CD4-positive, alpha-beta T cell treated with Interleukin-15 for 1 hour (primary cell): ENCODE measurements around the gene RMND1.
"Not testable (repeated sequence)": the region's sequence is repeated elsewhere in the genome, so short reads cannot be mapped to it uniquely, and the experiment has no call there.

Experiments
- DNase-seq: peaks from one replicate; pipeline ENCODE4 v3.0.0-alpha.2; 2020

The RMND1 gene

DNA sequence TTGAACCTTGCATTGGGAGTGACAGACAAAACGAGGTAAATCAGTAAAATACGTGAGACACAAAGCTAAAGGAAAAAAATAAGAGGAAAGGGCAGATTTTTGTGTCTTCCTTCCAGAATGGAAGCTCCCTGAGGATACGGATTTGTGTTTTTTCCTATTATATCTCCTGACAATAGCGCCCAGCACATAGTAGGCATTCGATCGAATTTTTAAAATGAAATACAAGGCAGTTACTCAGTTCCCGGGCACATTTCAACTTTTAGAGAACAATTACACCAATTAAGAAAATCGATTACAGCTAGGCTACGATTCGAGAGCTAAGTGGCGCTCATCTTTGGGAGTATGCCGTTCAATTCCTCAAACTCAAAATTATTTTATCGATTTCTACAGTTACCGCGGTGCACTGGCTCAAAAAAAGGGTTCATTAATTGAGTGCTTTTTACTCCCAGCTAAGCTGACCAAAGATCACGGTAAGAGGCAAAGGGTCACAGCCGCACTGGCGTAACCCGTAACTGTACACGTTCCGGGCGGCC lies 443 bp downstream of the RMND1 start:
- no peak for DNase-seq

DNA sequence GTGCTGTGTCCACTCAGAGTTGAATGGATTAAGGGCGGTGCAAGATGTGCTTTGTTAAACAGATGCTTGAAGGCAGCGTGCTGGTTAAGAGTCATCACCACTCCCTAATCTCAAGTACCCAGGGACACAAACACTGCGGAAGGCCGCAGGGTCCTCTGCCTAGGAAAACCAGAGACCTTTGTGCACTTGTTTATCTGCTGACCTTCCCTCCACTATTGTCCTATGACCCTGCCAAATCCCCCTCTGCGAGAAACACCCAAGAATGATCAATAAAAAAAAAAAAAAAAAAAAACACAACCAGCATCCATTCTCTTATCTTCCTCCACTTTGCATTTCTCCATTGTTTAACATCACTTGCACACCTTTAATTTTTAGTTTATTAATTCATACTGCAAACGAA lies 998 bp downstream of the RMND1 start:
- DNase-seq, result not testable (repeated sequence)

DNA sequence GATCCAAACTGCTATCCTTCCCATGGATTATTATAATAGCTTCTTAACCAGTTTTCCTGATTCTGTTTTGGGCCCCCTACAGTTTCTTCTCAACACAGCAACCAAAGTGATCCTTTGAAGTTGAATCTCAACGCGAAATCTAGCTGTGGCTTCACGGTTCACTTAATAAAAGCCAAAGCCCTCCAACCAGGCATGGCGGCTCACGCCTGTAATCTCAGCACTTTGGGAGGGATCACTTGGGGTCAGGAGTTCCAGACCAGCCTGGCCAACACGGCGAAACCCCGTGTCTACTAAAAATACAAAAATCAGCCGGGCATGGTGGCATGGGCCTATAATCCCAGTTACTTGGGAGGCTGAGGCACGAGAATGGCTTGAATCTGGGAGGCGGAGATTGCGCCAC lies 3.3 kb downstream of the RMND1 start:
- no peak for DNase-seq

DNA sequence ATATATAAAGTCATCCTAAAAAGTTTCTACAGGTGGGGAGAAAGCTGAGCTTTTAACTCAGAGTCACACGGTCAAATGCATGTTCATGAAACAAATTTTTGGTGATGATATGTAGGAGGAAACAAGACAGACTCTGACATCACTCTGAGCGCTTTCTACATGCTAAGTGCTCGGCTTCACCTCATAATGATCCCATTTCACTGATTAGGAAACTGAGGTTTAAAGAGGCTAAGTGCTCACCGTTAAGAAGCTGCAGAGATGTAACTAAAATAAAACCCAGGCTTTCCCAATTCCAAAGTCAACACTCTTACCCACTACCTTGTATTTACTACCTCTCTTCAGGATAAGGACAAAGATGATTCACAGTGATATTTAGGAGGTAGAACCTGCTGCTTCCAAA lies 4.7 kb downstream of the RMND1 start:
- no peak for DNase-seq

DNA sequence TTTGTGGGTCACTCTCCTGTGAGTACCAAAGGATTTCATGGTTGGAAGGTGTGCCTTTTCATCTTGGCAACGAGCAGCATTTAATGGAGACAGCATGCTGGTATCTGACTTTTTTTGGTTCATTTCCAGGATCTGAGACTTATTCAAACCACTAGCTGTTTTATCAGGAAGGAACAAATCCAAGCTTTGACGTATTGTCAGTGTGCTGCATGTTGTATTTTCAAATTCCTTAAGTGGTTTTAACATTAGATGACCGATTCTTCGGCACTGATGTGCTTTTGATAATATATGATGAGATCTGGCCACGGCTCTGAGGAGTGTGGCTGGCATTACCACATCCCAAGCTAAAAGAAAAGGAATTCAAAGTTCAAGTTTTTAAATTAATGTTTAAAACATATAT lies 6.4 kb downstream of the RMND1 start:
- DNase-seq, result no peak

DNA sequence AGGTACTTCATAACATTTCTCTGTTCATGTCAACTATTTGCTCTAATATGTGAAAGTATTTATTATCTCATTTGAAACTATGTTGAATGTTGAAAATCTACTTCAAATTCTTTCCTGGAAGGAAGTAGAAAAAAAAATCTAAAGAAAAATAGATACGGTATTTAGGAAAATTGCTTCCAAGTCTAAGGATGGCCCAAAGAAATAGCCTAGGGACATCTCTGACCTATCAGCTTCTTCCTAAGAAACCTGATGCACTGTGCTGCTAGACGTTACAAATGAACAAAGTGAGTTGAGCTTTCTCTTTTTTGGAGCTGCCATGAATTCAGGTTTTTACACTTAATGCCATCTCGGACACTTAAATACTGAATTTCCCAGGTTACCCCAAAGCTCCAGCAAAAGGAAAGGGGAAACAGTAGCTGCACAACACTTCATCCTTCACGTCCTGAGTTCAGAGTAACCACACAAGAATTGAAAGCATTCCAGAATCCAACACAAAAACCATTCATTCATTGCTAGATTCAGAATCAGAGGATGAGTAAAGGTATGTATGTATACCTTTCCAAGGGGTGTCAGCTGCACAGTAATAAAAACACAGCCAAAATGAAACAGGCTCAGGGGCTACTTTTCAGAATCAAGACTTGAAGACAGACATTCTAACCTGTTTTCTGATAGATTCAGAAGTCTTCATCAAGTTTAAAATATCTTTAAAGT lies 7.9 kb downstream of the RMND1 start:
- no peak for DNase-seq

DNA sequence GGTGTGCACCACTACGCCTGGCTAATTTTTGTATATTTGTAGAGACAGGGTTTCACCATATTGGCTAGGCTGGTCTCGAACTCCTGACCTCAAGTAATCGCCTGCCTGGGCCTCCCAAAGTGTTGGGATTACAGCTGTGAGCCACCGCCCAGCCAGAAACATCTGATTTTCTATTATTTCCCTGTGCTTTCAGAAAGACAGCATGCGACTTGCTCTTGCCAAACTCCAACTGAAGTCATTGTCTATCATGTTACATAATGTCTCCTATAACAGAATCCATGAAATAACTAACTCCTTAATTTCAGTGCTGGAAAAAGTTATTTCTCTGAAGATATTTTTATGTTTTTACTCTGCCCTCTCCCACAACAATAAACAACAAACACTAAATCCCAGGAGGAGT lies 8.5 kb downstream of the RMND1 start:
- DNase-seq, result no peak

DNA sequence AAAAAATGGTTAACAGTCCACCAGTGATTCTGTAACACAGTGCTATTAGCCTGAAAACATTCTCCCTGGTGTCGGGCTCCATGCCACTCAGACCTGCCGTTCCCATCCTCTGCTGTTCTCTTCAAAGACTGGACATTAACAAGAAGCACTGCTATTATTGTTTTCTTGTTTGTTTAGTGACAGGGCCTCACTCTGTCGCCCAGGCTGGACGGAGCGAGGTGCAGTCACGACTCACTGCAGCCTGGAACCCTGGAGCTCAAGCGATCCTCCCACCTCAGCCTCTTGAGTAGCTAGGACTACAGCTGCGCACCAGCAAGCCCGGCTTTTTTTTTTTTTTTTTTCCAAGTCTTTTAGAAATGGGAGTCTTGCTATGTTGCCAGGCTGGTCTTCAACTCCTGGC lies 9.6 kb downstream of the RMND1 start:
- no peak for DNase-seq

DNA sequence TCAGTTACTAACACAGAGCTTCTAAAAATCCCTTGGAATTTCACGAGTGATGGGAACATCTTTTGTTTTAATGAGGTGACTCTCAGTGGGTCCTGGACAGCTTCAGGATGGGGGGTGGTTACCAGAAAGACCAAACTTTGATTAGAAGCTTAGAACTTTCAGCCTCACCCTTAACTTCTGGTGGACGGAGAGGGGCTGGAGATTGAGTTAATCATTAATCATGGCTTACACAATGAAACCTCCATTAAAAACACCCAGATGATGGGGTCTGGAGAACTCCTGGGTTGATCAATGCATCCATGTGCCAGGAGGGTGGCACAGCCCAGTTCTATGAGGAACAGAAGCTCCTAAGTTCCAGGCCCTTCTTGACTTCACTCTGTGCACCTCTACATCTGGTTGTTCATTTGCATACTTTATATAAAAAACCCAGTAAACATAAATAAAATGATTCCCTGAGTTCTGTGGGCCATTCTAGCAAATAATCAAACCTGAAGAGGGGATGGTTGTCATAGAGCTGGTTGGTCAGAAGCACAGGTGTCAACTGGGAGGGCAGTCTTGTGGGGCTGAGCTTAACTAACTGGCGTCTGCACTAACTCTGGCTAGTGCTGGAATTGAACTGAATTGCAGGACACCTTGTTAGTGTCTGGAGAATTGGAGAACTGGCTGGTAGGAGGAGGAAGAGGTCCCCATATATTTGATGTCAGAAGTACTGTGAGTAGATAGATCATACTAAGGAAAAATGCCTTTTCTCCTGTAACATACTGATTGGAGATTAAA lies 10.3 kb downstream of the RMND1 start:
- DNase-seq, result no peak

DNA sequence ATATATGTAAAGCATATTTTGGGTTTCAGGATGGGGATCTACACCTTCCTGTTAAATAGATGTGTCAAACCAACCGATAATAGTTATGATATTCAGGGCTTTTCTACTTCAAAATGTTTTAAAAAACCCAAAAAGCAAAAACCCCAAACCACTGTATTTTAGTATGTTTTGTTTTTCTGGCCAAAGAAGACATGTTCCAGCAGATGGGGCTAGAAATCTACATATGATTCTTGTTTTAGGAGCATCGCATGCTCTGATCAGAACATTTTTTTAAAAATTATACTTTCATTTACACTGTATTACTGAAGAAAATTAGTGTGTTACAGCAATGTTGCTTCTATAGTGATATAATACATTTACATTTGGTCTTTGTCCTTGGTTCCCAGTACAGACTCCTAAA lies 11.0 kb downstream of the RMND1 start:
- DNase-seq, result no peak

DNA sequence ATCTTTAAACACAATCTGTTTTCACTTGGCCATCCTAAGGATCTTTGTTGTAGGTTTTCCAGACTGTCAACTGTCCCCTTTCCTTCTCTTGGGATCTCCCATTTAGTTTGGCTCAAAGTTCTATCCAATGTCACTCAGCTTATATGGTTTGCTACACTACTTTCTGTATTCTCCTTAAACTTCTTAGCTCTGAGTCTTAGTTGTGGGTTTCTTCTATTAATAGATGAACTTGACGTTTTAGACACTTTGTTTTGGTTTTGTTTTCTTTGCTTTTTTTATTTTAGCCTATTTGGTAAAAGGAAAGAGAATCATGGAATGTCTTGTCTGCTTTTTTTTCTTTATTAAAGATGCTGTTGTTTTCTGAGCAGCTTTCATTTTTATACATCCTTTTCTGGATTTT lies 11.4 kb downstream of the RMND1 start:
- DNase-seq, result no peak

DNA sequence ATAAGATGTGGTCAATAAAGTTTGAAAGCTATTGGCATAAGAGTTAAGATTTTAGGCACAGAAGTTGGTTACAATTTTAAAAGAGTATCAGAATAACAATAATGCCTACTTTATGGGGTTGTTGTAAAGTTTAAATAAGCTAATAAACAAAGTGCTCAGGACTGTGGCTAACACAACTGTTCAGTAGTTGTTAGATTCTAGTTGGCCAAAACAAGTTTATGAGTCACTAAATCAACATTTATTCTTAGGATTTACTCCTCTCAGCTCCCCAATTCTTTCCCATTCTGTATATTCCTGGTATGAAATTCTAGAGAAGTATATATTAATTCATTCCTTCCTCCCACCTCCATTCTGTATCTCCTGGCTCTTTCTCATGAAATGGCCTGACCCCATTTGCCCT lies 14.5 kb downstream of the RMND1 start:
- DNase-seq, result no peak

DNA sequence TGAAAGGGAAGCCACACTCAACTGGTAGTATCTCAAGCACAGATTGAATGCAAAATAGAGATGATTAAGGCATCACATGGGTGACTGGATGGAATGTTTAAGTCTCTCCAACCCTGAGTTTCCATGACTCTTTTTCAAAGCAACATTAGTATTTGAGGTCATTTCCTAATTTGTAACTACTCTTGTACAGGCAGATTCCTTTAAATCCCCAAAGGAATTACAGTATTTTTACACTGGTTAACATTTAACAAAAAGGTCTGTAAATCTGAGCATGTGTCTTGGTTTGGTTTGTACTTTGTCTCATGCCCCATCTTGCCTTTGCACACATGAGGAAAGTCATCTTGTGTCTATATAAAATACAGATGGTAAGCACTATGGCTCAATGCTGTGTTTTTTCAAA lies 15.1 kb downstream of the RMND1 start:
- DNase-seq, result no peak

DNA sequence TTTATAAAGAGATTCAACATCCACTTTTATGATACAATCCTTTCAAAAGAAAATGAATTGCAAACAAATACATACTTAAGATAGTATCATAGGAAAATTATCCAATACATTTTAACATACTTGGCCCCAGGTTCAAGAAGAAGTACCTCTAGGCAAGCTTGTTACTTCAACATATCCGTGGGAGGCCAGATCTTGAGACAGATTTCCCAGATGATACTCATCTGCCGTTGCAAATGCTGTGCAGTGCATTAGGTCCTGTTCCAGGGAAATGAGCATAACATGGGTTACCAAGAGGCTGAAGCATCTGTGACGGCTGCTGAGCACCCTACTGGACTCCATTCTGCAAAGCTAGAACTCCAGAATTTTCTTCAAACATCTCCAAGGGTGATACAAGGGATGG lies 15.6 kb downstream of the RMND1 start:
- DNase-seq, result no peak

DNA sequence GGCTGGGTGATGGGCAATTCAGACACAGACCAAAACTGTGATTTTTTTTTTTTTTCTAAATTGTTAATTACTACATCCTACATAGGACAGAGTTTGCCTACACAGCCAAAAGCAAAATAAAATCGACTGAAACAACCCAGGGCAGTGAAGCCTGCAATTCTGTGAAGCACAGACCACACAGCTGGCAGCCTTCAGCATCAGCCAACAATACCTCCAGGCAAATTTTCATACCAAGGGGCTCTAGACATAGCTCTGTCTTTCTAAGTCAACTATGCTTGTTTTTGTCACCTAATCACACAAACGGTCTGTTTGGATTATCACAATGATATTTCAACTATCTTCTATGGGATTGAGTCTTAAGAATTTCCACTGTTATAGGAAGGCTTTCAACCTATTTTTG lies 17.6 kb downstream of the RMND1 start:
- no peak for DNase-seq

DNA sequence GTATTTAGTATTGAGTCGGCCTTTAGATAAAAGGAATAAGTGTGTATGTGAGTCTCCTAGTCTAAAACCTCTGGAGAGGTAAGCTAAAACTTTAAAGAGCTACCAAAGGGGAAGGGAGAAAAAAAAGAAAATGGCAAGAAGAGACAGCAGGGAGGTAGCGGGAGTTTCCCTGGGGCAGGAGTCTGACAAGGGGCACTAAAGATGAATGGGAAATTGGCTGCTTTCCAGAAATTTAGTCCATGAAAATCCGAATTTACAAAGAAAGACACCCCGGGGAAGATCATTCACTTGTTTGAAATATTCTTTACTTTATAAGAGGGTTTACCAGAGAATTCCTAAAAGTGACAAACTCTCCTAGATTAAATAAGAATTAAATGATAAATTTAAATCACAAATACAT lies 19.3 kb downstream of the RMND1 start:
- no peak for DNase-seq

DNA sequence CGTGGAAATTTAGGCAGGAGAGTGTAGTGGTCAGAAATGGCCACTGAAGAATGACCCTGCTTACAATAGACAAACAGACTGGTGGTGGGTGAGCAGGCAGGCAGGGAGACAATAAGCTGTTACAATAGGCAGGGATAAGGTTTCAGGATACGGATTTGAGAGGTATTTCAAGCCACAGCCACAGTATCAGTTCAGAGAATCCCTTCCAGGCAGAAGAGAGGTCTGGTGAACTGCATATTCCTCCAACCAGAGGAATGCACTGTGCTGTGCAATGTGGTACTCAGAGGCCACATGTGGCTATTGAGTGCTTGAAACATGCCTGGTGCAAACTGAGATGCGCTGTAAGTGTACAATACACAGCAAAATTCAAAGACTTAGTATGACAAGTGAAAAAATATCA lies 20.6 kb downstream of the RMND1 start:
- no peak for DNase-seq

DNA sequence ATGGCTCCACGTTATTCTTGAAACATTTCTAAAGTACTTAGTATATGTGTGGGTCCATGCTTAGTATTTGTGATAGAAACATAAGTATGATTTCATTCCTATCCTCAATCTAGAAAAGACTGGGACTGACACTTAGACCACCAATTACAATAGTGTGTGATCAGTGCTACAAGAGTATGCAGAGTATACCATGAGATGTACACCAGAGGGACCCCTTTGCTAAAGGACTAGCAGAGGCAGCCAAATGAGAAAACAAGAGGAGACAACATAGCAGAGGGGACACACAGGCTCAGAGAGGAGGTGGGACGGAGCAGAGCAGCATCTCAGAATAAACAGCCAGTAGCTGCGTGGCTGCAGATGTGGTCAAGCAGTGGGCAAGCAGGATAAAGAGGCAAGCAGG lies 21.0 kb downstream of the RMND1 start:
- no peak for DNase-seq

DNA sequence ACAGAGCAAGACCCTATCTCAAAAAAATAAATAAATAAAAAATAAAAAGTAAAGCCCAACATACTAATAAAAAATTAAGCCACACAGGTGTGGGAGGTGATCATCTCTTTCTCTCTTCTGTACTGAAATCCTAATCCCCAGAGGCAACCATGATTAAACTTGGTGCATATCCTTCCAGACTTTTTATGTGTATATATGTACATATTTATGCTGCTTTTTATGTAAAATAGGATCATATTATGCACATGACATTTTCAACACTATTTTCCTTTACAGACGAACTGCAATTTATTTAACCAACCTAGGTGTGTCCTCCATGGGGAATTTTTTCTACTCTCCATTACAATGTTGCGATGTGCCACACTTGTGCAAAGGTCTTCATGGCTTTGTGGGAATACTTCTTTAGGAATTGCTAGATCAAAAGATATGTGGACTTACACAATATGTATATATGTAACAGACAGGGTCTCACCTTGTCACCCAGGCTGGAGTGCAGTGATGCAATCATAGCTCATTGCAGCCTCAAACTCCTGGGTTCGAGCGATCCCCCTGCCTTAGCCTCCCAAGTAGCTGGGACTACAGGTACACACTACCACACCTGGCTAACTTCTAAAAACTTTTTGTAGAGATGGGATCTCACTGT lies 23.7 kb downstream of the RMND1 start:
- DNase-seq, result no peak

DNA sequence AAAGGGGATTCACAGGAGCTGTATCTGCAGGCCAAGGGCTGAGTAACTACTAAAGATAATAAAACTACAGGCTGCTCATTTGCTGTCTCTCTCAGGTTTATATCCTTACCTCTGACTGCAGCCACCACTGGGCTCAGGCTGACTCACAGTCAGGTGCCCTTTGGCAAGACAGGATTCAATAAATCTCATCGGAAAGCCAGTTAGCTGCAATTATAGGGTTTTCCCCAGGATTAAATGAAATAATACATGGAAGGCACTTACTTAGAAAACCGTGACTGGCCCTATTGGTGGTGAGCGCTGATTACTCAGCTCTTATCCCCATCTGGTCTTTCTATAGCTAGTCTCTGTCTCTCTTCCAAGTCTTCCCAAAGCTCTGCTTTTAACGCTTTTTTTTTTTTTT lies 26.4 kb downstream of the RMND1 start:
- DNase-seq, result no peak

DNA sequence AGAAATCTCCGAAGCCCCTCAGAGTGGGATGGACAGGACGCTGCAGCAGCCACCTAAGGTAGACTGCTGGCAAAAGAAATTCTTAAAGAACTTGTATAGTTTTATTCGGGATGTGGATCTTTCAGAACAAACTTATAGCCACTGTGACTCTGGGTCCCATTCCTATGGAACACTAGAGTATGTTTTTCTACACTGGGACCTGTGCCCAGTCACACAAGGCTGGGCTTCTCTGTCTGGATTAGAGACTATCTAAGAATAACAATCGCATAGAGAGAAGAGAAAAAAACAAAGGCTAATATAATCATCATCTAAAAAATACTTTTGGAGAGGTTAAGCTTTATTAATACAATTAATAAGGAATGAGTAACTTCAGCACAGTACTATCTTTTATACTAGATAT lies 28.9 kb downstream of the RMND1 start:
- no peak for DNase-seq

DNA sequence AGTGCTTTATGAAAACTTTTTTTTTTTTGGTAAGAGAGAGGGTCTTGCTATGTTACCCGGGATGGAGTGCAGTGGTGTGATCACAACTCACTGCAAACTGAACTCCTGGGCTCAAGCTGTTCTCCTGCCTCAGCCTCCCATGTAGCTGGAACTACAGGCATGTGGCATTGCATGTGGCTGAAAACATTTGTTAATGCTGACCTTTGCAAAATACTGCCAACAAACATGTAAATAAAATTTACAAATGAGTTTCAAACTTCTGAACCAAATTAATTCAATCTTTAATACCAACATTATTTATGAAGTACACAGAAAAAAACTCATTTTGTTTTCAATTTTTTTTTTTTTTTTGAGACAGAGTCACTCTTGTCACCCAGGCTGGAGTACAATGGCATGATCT lies 34.4 kb downstream of the RMND1 start:
- DNase-seq, result no peak

DNA sequence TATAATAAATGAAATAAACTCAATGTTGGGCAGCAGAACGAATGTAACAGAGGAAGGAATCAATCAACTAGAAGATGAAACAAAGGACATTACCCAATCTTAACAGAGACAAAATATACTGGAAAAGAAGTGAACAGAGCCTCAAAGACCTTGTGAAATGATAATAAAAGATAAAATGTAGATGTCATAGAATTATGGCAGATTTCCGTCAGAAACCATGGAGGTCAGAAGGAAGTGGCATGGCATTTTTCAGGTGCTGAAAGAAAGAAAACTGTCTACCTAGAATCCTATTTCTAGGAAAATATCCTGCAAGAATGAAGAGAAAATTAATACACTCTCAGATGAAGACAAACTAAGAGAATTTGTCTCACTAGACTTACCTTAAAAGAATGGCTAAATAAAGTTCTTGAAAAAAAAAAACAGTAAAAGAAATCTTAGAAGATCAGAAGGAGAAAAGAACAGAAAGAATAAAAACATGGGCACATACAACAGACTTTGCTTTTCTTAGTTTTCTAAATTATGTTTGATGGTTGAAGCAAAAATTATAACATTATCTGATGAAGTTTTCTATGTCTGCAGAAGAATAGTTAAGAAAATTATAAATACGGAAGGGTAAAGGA lies 37.2 kb downstream of the RMND1 start:
- no peak for DNase-seq
